Heart left ventricle (tissue), 16 donors: Measurements from ENCODE around the gene KIRREL1. TPM values are rescaled to one million over a fixed set of nuclear protein-coding genes. Genes with fewer than 3 reads are reported as not detected.

Experiments used
- ATAC-seq, 4 donors: fragments of 200-7000 bp; cut with Tn5 transposase; one replicate each; pipeline ENCODE4 v1.9.1; 2020 to 2022; ENCODE audit warnings: moderate library complexity in 4 of 4, mild to moderate bottlenecking in 3 of 4, moderate number of reproducible peaks in 1 of 4
- DNase-seq, 5 donors: peaks; one replicate each; pipeline ENCODE4 v3.0.0-alpha.2; 2020
- H3K27ac ChIP-seq, 12 donors: fragments of 200-600 bp; sonication (generic) in 4 of 12; one replicate each; pipeline versions ENCODE4 v1.5.0 to v1.8.0; 2016 to 2022; ENCODE audit warnings: mild to moderate bottlenecking in 2 of 12
- H3K27me3 ChIP-seq, 9 donors: fragments of 200-600 bp; sonication (generic) in 2 of 9; one replicate each; pipeline versions ENCODE4 v1.5.1 to v1.8.0; 2016 to 2022; ENCODE audit warnings: mild to moderate bottlenecking in 3 of 9
- H3K36me3 ChIP-seq, 9 donors: fragments of 200-600 bp; sonication (generic) in 2 of 9; one replicate each; pipeline versions ENCODE4 v1.5.0 to v1.8.0; 2018 to 2022; ENCODE audit warnings: mild to moderate bottlenecking in 2 of 9
- H3K4me1 ChIP-seq, 12 donors: fragments of 200-600 bp; sonication (generic) in 4 of 12; one replicate each; pipeline versions ENCODE4 v1.5.0 to v1.8.0; 2016 to 2022; ENCODE audit warnings: mild to moderate bottlenecking in 3 of 12
- H3K4me3 ChIP-seq, 12 donors: fragments of 200-600 bp; sonication (generic) in 4 of 12; one replicate each; pipeline versions ENCODE4 v1.5.0 to v1.8.0; 2017 to 2022; ENCODE audit warnings: mild to moderate bottlenecking in 9 of 12, moderate library complexity in 4 of 12
- H3K9me3 ChIP-seq, 12 donors: fragments of 200-600 bp; sonication (generic) in 4 of 12; one replicate each; pipeline versions ENCODE4 v1.5.0 to v1.8.0; 2016 to 2022; ENCODE audit warnings: mild to moderate bottlenecking in 1 of 12
- POLR2A ChIP-seq, 2 donors: fragments of 450-650 bp; IDR thresholded peaks; one replicate each; pipeline ENCODE4 v1.6.1; 2017; ENCODE audit warnings: antibody characterized with exemption in 2 of 2, mild to moderate bottlenecking in 2 of 2, moderate library complexity in 2 of 2
- WGBS, 4 donors: extraction: QIAGEN DNeasy Blood & Tissue Kit in 2 of 4; methylation state at CpG; one replicate each; pipeline versions ENCODE4 v1.1.5 to v1.1.7; 2013 to 2018; 5-methylcytosine and 5-hydroxymethylcytosine counted together
- intact Hi-C, 10 donors: fragments of 100-400 bp; cut with DNase I; formaldehyde crosslinking; loops; one replicate each; pipeline versions ENCODE4 v1.11.1 to v1.14.2; 2022
- polyA plus RNA-seq, 2 donors: library from polyadenylated mRNA; stranded (reverse); fragments of 200-250 nt; gene quantifications; one replicate each; pipeline ENCODE4 v1.2.3, GENCODE V29; 2013
- total RNA-seq, 9 donors: library from RNA; depleted of rRNA in 2 of 9; stranded (reverse); fragments of >200 nt in 2 of 9; fragmentation: NEBNext Ultra II Directional in 3 of 9; extraction: Animal tissue kit (Norgen Biotek cat#: 25700) in 3 of 9; gene quantifications; one replicate each; pipeline versions ENCODE4 v1.1.0 to v1.2.4, GENCODE V29; 2016 to 2023
- TF ChIP-seq, protein P1 (sequence below), 12 donors: fragments of 200-600 bp; sonication (generic) in 4 of 12; IDR thresholded peaks; one replicate each; pipeline versions ENCODE4 v1.5.0 to v1.8.0; 2018 to 2022; ENCODE audit warnings: antibody characterized with exemption in 12 of 12, mild to moderate bottlenecking in 5 of 12
- donor health status: ischemic (EF 13 %, LVEDD 7.1; RV severe dilation, severe dysfunction).
- donor health status: healthy with polysubstance abuse.
- donor health status: DM: no; HTN: yes; CAD: no.
- donor health status: DM: no; HTN: no; CAD: no.
- donor health status: ischemic (EF 25% LVEDD 6.9; RV normal size, moderate dysfunction).
- donor health status: ischemic (EF 25% LVEDD 5.7; RV mildly dilated, moderate dysfunction).
- donor health status: healthy.
- donor health status: DM: yes; HTN: yes; CAD: no.
- donor health status: ischemic (EF 35%, LVEDD 5.7; RV mildly dilated, moderate dysfunction).
- donor health status: nonischemic (EF 11% LVEDD 7.7; RV severe dilation, severe dysfunction).
- donor health status: DM: yes; HTN: yes; CAD: no.
- donor health status: PGD.
- donor health status: ischemic (EF 29% LVEDD 5.4; RV normal size, mild dysfunction).
- donor health status: nonischemic (EF 23%, LVEDD 6.1; RV moderate dilation, normal function).

KIRREL1 gene
- total and polyA plus RNA-seq, 11 donors: 3.2 to 22.7 (median 8.2) TPM

DNA sequence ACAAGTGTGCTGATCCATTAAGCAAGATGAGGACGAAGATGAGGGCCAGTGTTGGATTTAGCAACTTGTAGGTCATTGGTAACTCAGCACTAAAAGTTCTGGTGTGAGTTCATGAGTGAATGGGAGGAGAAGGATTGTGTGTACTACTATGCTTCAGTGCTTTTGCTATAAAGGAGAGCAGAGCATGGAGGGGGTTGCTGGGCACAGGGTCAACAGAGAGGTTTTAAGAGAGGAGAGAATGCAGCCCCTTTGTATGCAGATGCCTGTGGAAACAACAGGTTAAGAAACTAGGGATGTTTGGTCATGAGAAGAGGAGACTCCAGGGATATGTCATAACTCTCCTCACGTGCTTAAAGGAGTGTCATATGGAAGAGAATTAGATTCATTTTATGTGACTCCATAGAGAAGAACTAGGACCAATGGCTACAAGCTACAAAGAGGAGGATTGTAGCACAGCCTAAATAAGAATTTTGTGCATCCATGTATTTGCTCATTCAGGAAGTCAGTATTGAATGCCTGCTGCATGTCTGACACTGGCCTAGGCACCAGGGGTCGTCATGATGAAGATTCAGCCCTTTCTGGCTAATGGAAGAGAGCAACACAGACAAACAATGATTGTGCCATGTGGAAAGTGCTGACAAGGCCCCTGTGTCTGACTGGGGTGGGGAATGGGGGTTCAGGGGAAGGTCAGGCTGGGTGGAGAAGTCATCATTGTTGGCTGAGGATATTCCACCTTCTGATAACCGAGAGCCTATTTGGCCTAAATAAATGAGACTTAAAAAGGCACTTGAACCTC is 53.5 kb downstream of the KIRREL1 start:
- H3K36me3 ChIP-seq: peaks cover 0 to 7% (median 0%) of the 10 kb centered on the region in 9 donors
- no peak for DNase-seq
- no peaks in the 10 kb centered on the region for H3K9me3 ChIP-seq
- TF ChIP-seq POLR2A (IDR thresholded peaks at IDR 0.05): no peak
- TF ChIP-seq, protein P1, sequence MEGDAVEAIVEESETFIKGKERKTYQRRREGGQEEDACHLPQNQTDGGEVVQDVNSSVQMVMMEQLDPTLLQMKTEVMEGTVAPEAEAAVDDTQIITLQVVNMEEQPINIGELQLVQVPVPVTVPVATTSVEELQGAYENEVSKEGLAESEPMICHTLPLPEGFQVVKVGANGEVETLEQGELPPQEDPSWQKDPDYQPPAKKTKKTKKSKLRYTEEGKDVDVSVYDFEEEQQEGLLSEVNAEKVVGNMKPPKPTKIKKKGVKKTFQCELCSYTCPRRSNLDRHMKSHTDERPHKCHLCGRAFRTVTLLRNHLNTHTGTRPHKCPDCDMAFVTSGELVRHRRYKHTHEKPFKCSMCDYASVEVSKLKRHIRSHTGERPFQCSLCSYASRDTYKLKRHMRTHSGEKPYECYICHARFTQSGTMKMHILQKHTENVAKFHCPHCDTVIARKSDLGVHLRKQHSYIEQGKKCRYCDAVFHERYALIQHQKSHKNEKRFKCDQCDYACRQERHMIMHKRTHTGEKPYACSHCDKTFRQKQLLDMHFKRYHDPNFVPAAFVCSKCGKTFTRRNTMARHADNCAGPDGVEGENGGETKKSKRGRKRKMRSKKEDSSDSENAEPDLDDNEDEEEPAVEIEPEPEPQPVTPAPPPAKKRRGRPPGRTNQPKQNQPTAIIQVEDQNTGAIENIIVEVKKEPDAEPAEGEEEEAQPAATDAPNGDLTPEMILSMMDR (IDR thresholded peaks at IDR 0.05): no peak
- peaks cover 0 to 3% (median 0%) of the 10 kb centered on the region in 9 donors for H3K27me3 ChIP-seq
- intact Hi-C loops: no loop called here
- peaks cover 0 to 67% (median 10%) of the 10 kb centered on the region in 12 donors for H3K4me1 ChIP-seq
- WGBS, 4 donors: 51 to 57% (median 54%) methylated on average over 4 of the region's 4 CpGs
- no peak overlapping the region for H3K4me3 ChIP-seq
- no peak for ATAC-seq
- no peak overlapping the region for H3K27ac ChIP-seq

DNA sequence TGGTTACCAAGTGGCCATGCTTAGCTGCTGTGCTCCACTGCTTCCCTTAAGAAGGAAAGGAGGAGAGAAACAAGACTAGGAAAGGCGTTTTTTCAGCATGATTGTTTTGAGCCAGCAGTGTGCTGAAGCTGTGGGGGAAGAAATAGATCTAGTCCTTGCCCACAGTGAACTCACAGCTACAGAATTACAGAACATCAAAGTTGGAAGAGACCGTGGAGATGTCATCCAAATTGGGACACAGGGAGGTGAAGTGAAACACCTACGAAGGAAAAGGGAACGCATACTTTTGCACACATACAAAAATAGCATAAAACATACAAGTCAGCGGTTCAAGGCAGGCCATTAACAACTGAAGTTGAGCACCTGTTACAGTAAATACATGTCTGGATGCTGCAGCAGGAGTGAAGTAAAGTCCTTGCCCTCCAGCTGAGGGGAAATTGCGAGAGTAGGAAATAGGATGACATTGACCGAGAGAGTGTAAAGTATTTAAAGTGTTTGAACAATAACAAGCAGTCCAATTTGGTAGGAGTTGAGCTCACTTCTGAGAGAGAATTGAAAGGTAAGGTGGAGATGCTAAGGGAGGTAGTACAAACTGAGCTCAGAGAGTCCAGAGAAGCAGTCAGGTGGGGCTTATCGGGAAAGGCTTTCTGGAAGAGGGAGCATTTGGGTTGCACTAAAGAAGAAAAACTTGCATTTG is 55.1 kb downstream of the KIRREL1 start:
- no peak overlapping the region for H3K4me3 ChIP-seq
- WGBS, 4 donors: 81 to 88% (median 84%) methylated on average over 8 of the region's 8 CpGs
- H3K9me3 ChIP-seq: no peaks in the 10 kb centered on the region
- no peak overlapping the region for H3K27ac ChIP-seq
- no peak for ATAC-seq
- H3K27me3 ChIP-seq: peaks cover 0 to 2% (median 0%) of the 10 kb centered on the region in 9 donors
- DNase-seq: no peak
- TF ChIP-seq, protein P1 (IDR thresholded peaks at IDR 0.05): no peak
- no peak for TF ChIP-seq POLR2A (IDR thresholded peaks at IDR 0.05)
- peaks cover 0 to 71% (median 10%) of the 10 kb centered on the region in 12 donors for H3K4me1 ChIP-seq
- H3K36me3 ChIP-seq: peaks cover 0 to 7% (median 0%) of the 10 kb centered on the region in 9 donors
- intact Hi-C loops: no loop called here

DNA sequence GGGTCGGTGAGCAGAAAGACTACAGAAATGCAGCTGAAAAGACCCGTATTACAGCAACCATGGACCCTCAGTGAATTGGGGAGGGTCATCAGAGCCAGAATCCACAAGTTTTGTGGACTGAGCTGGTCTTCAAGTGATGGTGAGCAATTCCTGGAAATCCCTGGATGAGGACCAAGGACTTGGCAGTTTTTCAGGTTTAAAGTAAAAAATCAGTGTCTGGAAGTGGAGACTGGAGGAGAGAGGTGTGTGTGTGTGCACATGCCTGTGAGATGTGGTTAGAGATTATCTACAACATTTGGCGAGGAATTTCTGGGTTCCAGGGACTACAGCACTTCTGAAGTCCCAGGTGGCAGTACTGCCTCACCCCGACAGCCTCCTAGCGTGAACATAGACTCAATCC is 56.4 kb downstream of the KIRREL1 start:
- ATAC-seq: no peak
- H3K27ac ChIP-seq: no peak overlapping the region
- 67 to 77% (median 73%) methylated on average over 5 of the region's 5 CpGs for WGBS, 4 donors

More for the DNA sequence above, 56.4 kb downstream of the KIRREL1 start:
- peaks cover 0 to 8% (median 0%) of the 10 kb centered on the region in 9 donors for H3K36me3 ChIP-seq
- intact Hi-C loops: no loop called here
- TF ChIP-seq POLR2A (IDR thresholded peaks at IDR 0.05): no peak
- TF ChIP-seq, protein P1 (IDR thresholded peaks at IDR 0.05): no peak
- no peak for DNase-seq
- peaks cover 0 to 59% (median 8%) of the 10 kb centered on the region in 12 donors for H3K4me1 ChIP-seq
- no peak overlapping the region for H3K4me3 ChIP-seq
- no peaks in the 10 kb centered on the region for H3K9me3 ChIP-seq
- peaks cover 0 to 2% (median 0%) of the 10 kb centered on the region in 9 donors for H3K27me3 ChIP-seq
